ENCODE measurements around the gene NPHS2.

GRCh38 chr1:179516976-179517705 is 58.6 kb downstream of the NPHS2 start:
- TF ChIP-seq POLR2AphosphoS5 (IDR thresholded peaks at IDR 0.05; ENCODE audit: low read depth, low read length) (no peak), POLR2A (IDR thresholded peaks at IDR 0.05; ENCODE audit: low read depth, low read length) (no peak), TAF1 (IDR thresholded peaks at IDR 0.05; ENCODE audit: low read depth, low read length) (no peak)

Data from GM12891 (cell line).